ENCODE measurements around the gene DOCK1. TPM values are rescaled to one million over a fixed set of nuclear protein-coding genes. Genes with fewer than 3 reads are reported as not detected.

Gene DOCK1
- polyA plus RNA-seq, 1 donor from 2014 or later, result 2.7 TPM

DNA sequence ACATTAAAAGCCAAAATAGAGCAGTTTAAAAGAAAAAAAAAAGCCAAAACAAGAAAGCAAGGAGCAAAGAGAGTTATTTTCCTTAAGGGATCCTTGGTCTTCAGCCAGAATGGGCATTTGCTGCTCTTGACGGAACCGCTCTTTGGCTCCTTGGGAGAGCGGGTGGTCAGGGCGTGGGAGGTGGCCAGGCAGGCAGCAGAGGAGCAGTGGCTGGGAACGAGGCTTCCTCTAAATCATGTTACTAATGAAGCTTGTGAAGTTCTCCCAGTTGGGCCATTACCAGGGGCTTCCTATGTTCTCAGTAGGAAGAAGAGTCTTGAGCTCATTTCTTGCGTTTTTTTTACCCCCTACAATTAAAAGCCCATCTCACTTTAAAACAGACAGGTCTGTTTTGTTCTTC, 116.6 kb downstream of the DOCK1 start:
- Histone ChIP-seq H3K9me3 (ENCODE audit: low read length) (no peaks in the 10 kb centered on the region), H3K36me3 (ENCODE audit: insufficient read depth, low read length) (no peaks in the 10 kb centered on the region), H4K20me1 (ENCODE audit: insufficient read depth) (no peaks in the 10 kb centered on the region), H3K4me3 (ENCODE audit: low read length) (no peak overlapping the region), H3K79me2 (replicated peaks; ENCODE audit: insufficient read depth, low read length) (no peaks in the 10 kb centered on the region), H2AFZ (ENCODE audit: low read depth, low read length) (no peak overlapping the region), H3K27me3 (ENCODE audit: insufficient read depth, low read depth, low read length) (no peaks in the 10 kb centered on the region), H3K9me2 (ENCODE audit: insufficient read depth, low read length) (no peaks in the 10 kb centered on the region), H3F3A (ENCODE audit: insufficient read depth, low read length, poor library complexity, severe bottlenecking) (no peaks in the 10 kb centered on the region), H3K4me2 (ENCODE audit: low read length) (no peak overlapping the region), H3K9ac (ENCODE audit: low read length) (no peak overlapping the region), H3K27ac (ENCODE audit: low read length) (no peak overlapping the region)
- TF ChIP-seq REST (IDR thresholded peaks at IDR 0.05; ENCODE audit: borderline replicate concordance), result no peak
- TF ChIP-seq MXI1 (conservative IDR thresholded peaks at IDR 0.05; ENCODE audit: poor library complexity, severe bottlenecking), result no peak
- TF ChIP-seq RAD21 (conservative IDR thresholded peaks at IDR 0.05), result no peak
- no peak for TF ChIP-seq TAF1 (IDR thresholded peaks at IDR 0.05; ENCODE audit: low read depth)
- TF ChIP-seq POLR2AphosphoS5 (IDR thresholded peaks at IDR 0.05), result no peak
- no peak for TF ChIP-seq EP300 (conservative IDR thresholded peaks at IDR 0.05; ENCODE audit: poor library complexity, severe bottlenecking)
- no peak for TF ChIP-seq SMC3 (conservative IDR thresholded peaks at IDR 0.05; ENCODE audit: poor library complexity)
- TF ChIP-seq EZH2 (IDR thresholded peaks at IDR 0.05; ENCODE audit: borderline replicate concordance, insufficient read depth, low read length, poor library complexity, severe bottlenecking), result no peak

- Histone ChIP-seq H2AFZ (ENCODE audit: low read depth, low read length) (peak overlapping the region; percentile 15), H4K20me1 (ENCODE audit: insufficient read depth) (no peaks in the 10 kb centered on the region), H3K27me3 (ENCODE audit: insufficient read depth, low read depth, low read length) (no peaks in the 10 kb centered on the region), H3K27ac (ENCODE audit: low read length) (peak overlapping the region; percentile 60), H3K9ac (ENCODE audit: low read length) (peak overlapping the region; percentile 6), H3K4me3 (ENCODE audit: low read length) (no peak overlapping the region), H3K4me2 (ENCODE audit: low read length) (no peak overlapping the region), H3K9me2 (ENCODE audit: insufficient read depth, low read length) (no peaks in the 10 kb centered on the region), H3K9me3 (ENCODE audit: low read length) (no peaks in the 10 kb centered on the region), H3K36me3 (ENCODE audit: insufficient read depth, low read length) (no peaks in the 10 kb centered on the region), H3K79me2 (replicated peaks; ENCODE audit: insufficient read depth, low read length) (no peaks in the 10 kb centered on the region), H3F3A (ENCODE audit: insufficient read depth, low read length, poor library complexity, severe bottlenecking) (no peaks in the 10 kb centered on the region)
- TF ChIP-seq RAD21 (conservative IDR thresholded peaks at IDR 0.05) (peak; percentile 19), REST (IDR thresholded peaks at IDR 0.05; ENCODE audit: borderline replicate concordance) (peak; percentile 45), SMC3 (conservative IDR thresholded peaks at IDR 0.05; ENCODE audit: poor library complexity) (no peak), MXI1 (conservative IDR thresholded peaks at IDR 0.05; ENCODE audit: poor library complexity, severe bottlenecking) (peak; percentile 8)
Observed at GRCh38 chr10:127024685-127025435, 119.6 kb downstream of the DOCK1 start.

Measured in neural cell (in vitro differentiated cells).